HK-2 (cell line): Measurements from ENCODE around the gene MPRIP.
"Not testable (repeated sequence)": the region's sequence is repeated elsewhere in the genome, so short reads cannot be mapped to it uniquely, and the experiment has no call there.

Source experiments
- DNase-seq: peaks from one replicate; pipeline ENCODE4 v3.0.0-alpha.2; 2018; ENCODE audit not compliant: unreplicated experiment

Gene MPRIP

GRCh38 chr17:17011043-17011907 is 31.0 kb upstream of the MPRIP start:
- DNase-seq: peak; percentile 75

- not testable (repeated sequence) for DNase-seq
These were observed 28.2 kb upstream of the MPRIP start for GRCh38 chr17:17013828-17014747.

- peak; percentile 39 for DNase-seq
These were observed 27.5 kb upstream of the MPRIP start for GRCh38 chr17:17014748-17015124.

GRCh38 chr17:17015230-17015629 is 27.0 kb upstream of the MPRIP start:
- DNase-seq: no peak

- not testable (repeated sequence) for DNase-seq
These were observed 25.8 kb upstream of the MPRIP start for GRCh38 chr17:17016199-17017197.

GRCh38 chr17:17017343-17018014 is 24.8 kb upstream of the MPRIP start:
- no peak for DNase-seq

- no peak for DNase-seq
These were observed 24.2 kb upstream of the MPRIP start for GRCh38 chr17:17018021-17018441.

GRCh38 chr17:17018612-17019429 is 23.4 kb upstream of the MPRIP start:
- DNase-seq: no peak

GRCh38 chr17:17019430-17019762 is 22.9 kb upstream of the MPRIP start:
- DNase-seq: no peak

GRCh38 chr17:17019891-17020456 is 22.3 kb upstream of the MPRIP start:
- DNase-seq: no peak

GRCh38 chr17:17020821-17021193 is 21.4 kb upstream of the MPRIP start:
- no peak for DNase-seq

- DNase-seq: no peak
These were observed 20.9 kb upstream of the MPRIP start for GRCh38 chr17:17021194-17021863.

GRCh38 chr17:17022011-17022410 is 20.2 kb upstream of the MPRIP start:
- no peak for DNase-seq

GRCh38 chr17:17022456-17022855 is 19.8 kb upstream of the MPRIP start:
- no peak for DNase-seq

GRCh38 chr17:17024778-17025300 is 17.4 kb upstream of the MPRIP start:
- DNase-seq: no peak

GRCh38 chr17:17025621-17026020 is 16.6 kb upstream of the MPRIP start:
- DNase-seq: no peak

GRCh38 chr17:17026163-17026562 is 16.1 kb upstream of the MPRIP start:
- no peak for DNase-seq

- DNase-seq: no peak
These were observed 14.7 kb upstream of the MPRIP start for GRCh38 chr17:17027442-17028058.
